ENCODE measurements around the gene BCAN. TPM values are rescaled to one million over a fixed set of nuclear protein-coding genes. Genes with fewer than 3 reads are reported as not detected.

Gene BCAN
- total and polyA plus RNA-seq, 2 of the 4 experiments (the other 2 are of a cell fraction) = 0.07 TPM; not detected in 1

GRCh38 chr1:156704930-156705320, 63.0 kb downstream of the BCAN start:
- Histone ChIP-seq H2BK15ac (ENCODE audit: low read depth, low read length) (no peak overlapping the region), H3K18ac (ENCODE audit: low read depth, low read length) (no peak overlapping the region), H4K8ac (ENCODE audit: low read depth in 2 of 2, low read length in 2 of 2) (peak overlapping the region; percentile 71 to 77; a peak in 2 of 4 replicates), H2AK9ac (replicated peaks; ENCODE audit: low read depth, low read length, poor library complexity) (peak overlapping the region; percentile 47), H3K9me1 (ENCODE audit: insufficient read depth, low read length) (peaks cover under 1% of the 10 kb centered on the region; the same call in 1 of the 2 replicates), H3K4me3 (ENCODE audit: insufficient read depth, low read depth, low read length) (0 out of 2 replicates have a peak overlapping the region, but pooled peaks have one; percentile 3), H4K91ac (ENCODE audit: insufficient read depth, low read depth, low read length) (no peak overlapping the region; the same call in 1 of the 2 replicates), H3K4me1 (ENCODE audit: control insufficient read depth, insufficient read depth, low read length) (peaks cover 40% of the 10 kb centered on the region), H3K9me3 (ENCODE audit: control insufficient read depth, insufficient read depth, low read length) (no peaks in the 10 kb centered on the region), H3K36me3 (ENCODE audit: control insufficient read depth, insufficient read depth, low read length) (no peaks in the 10 kb centered on the region), H2BK120ac (ENCODE audit: low read depth, low read length) (0 out of 2 replicates have a peak overlapping the region, but pooled peaks have one; percentile 47), H4K20me1 (ENCODE audit: insufficient read depth, low read length) (no peaks in the 10 kb centered on the region), H3K23ac (ENCODE audit: low read depth, low read length) (no peak overlapping the region; the same call in 1 of the 2 replicates), H3K14ac (replicated peaks; ENCODE audit: low read depth, low read length) (0 out of 2 replicates have a peak overlapping the region, but pooled peaks have one; percentile 25), H3K27ac (ENCODE audit: insufficient read depth, low read length) (no peak overlapping the region; the same call in 1 of the 2 replicates), H2BK20ac (ENCODE audit: low read depth, low read length) (no peak overlapping the region), H2AK5ac (ENCODE audit: low read depth, low read length) (0 out of 2 replicates have a peak overlapping the region, but pooled peaks have one; percentile 44), H3K9ac (ENCODE audit: low read depth, low read length) (no peak overlapping the region), H4K5ac (ENCODE audit: low read depth, low read length) (no peak overlapping the region), H3K4ac (ENCODE audit: low read depth, low read length) (peak overlapping the region; percentile 8; the same call in 1 of the 2 replicates), H2BK5ac (ENCODE audit: low read depth, low read length, poor library complexity, severe bottlenecking) (no peak overlapping the region), H3K4me2 (ENCODE audit: low read depth, low read length) (peak overlapping the region; percentile 51), H3K79me1 (ENCODE audit: low read depth in 1 of 2, low read length in 2 of 2) (no peaks in the 10 kb centered on the region), H3K27me3 (ENCODE audit: control insufficient read depth, insufficient read depth, low read length) (peaks cover 5% of the 10 kb centered on the region), H2AFZ (replicated peaks; ENCODE audit: low read length, poor library complexity) (peak overlapping the region; percentile 64), H3K56ac (ENCODE audit: extremely low read depth, insufficient read depth, low read length) (no peak overlapping the region)
- POLR2A ChIA-PET (ENCODE audit: unreplicated experiment) = no interaction called here
- DNase-seq (peak; percentile 75), ATAC-seq (ENCODE audit: low read depth) (peak; percentile 37)
- dilution Hi-C loops (cut with HindIII; ENCODE audit: low sequenced_read_pairs, unreplicated experiment) (no loop called here), in situ Hi-C loops (cut with MboI; ENCODE audit: low sequenced_read_pairs) (no loop called here), intact Hi-C loops (cut with micrococcal nuclease) (loop anchor here (1.0 kb wide), 1 partner anchor 16 kb away; no protein-coding TSS in a partner anchor)
- peak; percentile 71; the same call in 1 of the 2 replicates for TF ChIP-seq MAZ (IDR thresholded peaks at IDR 0.05; ENCODE audit: borderline replicate concordance, low read depth, low read length)
- 0 out of 2 replicates have a peak, but pooled peaks have one; percentile 43 for TF ChIP-seq CHD1 (IDR thresholded peaks at IDR 0.05; ENCODE audit: low read depth, low read length)
- no peak for TF ChIP-seq POLR2A (IDR thresholded peaks at IDR 0.05; ENCODE audit: low read depth, low read length)
- TF ChIP-seq USF2 (IDR thresholded peaks at IDR 0.05; ENCODE audit: low read depth, low read length) = no peak
- no peak for TF ChIP-seq CEBPB (IDR thresholded peaks at IDR 0.05; ENCODE audit: low read depth, low read length)
- TF ChIP-seq MAFK (IDR thresholded peaks at IDR 0.05; ENCODE audit: low read depth, low read length) = no peak
- TF ChIP-seq SMC3 (IDR thresholded peaks at IDR 0.05; ENCODE audit: low read depth, low read length) = no peak
- TF ChIP-seq FOS (IDR thresholded peaks at IDR 0.05; ENCODE audit: low read depth, low read length) = peak; percentile 89
- TF ChIP-seq RFX5 (IDR thresholded peaks at IDR 0.05; ENCODE audit: low read depth, low read length) = no peak
- no peak for TF ChIP-seq ELK1 (IDR thresholded peaks at IDR 0.05; ENCODE audit: borderline replicate concordance, low read depth, low read length)
- TF ChIP-seq NFE2L2 (IDR thresholded peaks at IDR 0.05; ENCODE audit: low read depth, low read length) = no peak
- TF ChIP-seq BHLHE40 (IDR thresholded peaks at IDR 0.05; ENCODE audit: low read depth, low read length) = peak; percentile 84
- TF ChIP-seq RAD21 (IDR thresholded peaks at IDR 0.05; ENCODE audit: low read length) = no peak
- no peak for TF ChIP-seq RCOR1 (IDR thresholded peaks at IDR 0.05; ENCODE audit: insufficient replicate concordance, low read length)
- WGBS, 2 experiments (ENCODE audit: extremely low coverage in 2 of 2, insufficient read length in 1 of 2) = 0% methylated on average over 20 of the region's 29 CpGs; no CpG with 5 or more reads in 1 of the 2 experiments
- CTCF ChIA-PET = interaction anchor here (1.3 to 6.9 kb wide), 2 partner anchors 15 to 46 kb away, joined by 4 to 54 read pairs; partner anchors contain the start of gene HDGF
- no TSS peak for BruUV-seq (replicated peaks)

Data from IMR-90 (cell line).